Stimulated activated naive CD8-positive, alpha-beta T cell treated with anti-CD3 and anti-CD28 coated beads, Interleukin-15, Interleukin-2, amounts not matched to agents 100 U/mL and 50 U/mL, for 24 hours (primary cell): ENCODE results near the gene ZSWIM5.
"Not testable (repeated sequence)": the region's sequence is repeated elsewhere in the genome, so short reads cannot be mapped to it uniquely, and the experiment has no call there.

Source experiments
- ATAC-seq: fragments of 150-1000 bp; cut with Tn5 transposase; one replicate; pipeline ENCODE4 v1.10.0; 2021
- DNase-seq: peaks from one replicate; pipeline ENCODE4 v3.0.0; 2021

The ZSWIM5 gene

DNA sequence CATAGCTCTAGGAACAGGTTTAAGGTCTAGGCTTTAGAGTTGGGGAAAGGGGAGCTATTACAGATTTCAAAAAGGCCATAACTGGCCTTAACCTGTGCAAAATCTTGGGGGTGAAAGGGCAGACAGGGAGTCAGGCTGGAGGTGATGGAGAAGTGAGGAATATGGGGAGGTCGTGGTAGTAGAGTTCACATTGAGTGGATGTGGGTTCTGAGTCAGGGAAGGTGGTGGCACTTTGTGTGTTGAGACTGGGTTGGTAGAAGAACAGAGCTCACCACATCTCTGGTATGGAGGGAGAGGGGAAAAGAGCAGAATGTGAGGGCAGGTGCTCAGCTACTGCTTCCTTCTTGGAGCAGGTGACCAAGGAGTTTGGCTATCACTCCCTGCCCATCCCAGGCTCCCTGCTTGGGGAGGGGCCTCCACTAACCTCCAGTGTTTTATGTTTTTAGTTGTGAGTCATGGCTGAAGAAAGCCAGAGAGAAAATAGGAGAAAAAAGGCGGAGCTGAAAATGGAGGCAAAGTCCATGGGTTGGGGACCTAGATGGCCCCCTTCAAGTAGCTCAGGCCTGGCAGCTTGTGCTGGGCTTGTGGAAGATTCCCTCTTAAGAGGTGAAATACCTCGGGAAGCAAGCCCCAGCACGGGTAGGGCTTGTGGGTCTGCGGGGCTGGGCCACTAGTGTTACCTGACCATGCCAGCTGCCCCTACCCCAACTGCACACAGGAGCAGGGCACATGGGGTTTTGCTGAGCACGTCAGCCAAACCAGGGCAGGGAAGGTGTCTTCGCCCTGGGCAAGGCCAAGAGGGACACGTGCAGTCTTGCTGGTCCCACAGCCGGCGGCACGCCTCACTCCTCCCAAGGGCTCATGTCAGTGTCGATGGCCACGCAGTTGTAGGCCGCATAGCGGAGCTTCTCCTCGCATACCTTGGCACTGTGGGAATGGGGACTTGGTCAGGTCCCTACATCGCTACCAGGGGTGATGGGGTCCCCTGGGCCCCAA, 203.5 kb downstream of the ZSWIM5 start:
- no peak for DNase-seq
- ATAC-seq = no peak

DNA sequence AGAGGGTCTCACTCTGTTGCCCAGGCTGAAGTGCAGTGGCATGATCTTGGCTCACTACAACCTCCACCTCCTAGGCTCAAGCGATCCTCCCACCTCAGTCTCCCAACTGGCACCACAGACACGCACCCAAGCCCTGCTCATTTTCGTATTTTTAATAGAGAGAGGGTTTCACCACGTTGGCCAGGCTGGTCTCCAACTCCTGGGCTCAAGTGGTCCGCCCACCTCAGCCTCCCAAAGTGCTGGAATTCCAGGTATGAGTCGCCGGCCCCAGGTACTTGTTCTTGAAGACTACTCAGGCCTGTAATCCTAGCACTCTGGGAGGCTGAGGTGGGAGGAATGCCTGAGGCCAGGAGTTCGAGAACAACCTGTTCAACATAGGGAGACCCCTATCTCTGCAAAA, 204.8 kb downstream of the ZSWIM5 start:
- not testable (repeated sequence) for ATAC-seq, DNase-seq

DNA sequence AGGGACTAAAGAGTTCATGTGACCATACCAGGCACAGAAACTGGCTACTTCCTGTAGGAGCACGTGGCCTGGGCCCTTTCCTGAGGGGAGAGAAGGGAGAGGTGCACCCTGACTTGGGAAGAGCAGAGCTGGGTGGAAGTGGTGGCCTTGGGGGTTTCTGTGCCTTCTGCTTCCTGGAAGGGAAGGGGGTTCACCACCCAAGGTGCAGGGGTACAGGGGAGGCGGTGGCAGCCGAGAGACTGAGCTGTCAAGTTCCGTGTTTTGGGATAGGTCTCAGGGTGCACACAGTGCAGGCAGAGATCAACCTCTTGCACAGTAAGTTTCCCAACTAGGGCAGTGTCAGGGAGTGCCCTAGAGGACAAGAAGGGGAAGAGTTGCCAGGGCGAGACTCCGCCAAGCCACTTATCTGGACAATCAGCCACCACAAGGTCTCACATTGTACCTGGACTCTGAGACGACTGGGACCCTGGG, 205.4 kb downstream of the ZSWIM5 start:
- no peak for ATAC-seq
- DNase-seq = no peak

DNA sequence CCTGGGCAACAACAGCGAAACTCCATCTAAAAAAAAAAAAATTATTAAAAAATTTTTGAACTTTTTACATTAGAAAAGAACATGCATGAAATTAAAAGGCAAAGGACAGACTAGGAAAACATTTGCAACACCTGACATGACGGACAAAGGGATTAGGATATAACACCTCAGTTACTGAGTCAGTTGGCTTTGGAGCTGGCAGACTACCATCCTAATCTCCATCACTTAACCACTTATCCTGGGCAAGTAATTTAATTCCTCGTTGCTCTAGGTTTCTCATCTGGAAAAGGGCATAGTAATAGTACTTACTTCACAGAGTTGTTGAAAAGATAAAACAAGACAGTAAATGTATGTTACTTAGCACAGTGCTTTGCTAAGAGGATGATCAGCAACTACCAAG, 207.2 kb downstream of the ZSWIM5 start:
- no peak for DNase-seq
- ATAC-seq = no peak

DNA sequence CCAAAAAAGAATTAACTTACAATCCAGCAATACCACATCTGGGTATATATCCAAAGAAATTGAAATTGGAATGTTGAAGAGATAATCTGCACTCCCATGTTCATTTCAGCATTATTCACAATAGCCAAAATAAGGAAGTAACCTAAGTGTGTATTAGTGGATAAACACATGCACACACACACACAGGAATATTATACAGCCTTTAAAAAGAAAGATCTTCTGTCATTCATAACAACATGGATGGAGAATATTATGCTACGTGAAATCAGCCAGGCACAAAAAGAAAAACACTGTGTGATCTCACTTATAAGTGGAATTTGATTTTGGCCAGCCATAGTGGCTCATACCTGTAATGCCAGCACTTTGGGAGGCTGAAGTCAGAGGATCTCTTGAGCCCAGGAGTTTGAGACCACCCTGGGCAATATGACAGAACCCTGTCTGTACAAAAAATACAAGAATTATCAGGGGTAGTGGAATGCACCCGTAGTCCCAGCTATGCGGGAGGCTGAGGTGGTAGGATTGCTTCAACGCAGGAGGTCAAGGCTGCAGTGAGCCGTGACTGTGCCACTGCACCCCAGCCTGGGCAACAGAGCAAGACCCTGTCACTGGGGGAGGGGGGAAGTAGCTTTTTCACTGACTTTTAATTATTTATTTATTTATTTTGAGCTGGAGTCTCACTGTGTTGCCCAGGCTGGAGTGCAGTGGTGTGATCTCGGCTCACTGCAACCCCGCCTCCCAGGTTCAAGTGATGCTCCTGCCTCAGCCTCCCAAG, 210.8 kb downstream of the ZSWIM5 start:
- DNase-seq (no peak), ATAC-seq (no peak)

DNA sequence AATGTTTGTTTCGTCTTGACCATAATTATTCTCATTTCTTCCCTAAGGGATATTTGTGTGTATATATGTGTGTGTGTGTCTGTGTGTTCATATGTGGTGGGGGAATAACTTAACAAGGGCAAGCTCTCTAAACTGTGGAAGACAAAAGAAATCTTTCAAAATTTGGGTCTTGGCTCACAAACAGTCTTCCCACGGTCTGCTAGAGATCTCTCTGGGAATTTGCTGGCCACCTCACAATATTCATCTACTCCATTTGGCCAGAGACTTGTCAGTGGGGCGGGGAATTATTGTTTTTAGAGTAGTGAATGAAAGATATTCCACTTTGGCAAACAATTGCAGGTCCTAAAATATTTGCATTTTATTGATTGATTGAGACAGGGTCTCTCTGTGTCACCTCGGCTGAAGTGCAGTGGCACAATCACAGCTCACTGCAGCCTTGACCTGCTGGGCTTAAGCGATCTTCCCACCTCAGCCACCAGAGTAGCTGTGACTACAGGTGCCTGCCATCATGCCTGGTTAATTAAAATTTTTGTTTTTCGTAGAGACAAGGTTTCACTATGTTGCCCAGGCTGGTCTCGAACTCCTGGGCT, 212.0 kb downstream of the ZSWIM5 start:
- ATAC-seq = no peak
- no peak for DNase-seq

DNA sequence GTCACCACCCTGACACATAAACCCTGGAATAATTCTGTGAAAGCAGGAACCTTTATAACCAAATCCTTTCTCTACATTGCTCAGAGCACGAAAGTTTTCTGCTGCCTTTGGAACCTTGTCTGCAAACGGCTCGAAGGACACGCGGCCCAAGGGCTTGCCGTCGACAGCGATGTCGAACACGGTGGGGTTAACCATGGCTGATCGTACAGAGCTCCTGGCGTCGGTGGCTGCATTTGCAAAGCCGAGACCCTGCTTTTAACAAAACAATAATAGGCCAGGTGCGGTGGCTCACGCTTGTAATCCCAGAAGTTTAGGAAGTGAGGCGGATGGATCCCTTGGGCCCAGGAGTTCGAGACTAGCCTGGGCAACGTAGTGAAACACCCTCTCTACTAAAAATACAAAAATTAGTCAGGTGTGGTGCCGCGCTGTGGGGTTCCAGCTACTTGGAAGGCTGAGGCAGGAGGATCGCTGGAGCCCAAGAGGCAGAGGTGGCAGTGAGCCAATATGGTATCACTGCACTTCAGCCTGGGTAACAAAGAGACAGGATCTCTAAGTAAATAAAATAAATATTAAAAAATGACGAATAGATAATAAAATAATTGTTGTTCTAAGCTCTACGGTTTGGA, 217.8 kb downstream of the ZSWIM5 start:
- ATAC-seq (no peak), DNase-seq (no peak)

DNA sequence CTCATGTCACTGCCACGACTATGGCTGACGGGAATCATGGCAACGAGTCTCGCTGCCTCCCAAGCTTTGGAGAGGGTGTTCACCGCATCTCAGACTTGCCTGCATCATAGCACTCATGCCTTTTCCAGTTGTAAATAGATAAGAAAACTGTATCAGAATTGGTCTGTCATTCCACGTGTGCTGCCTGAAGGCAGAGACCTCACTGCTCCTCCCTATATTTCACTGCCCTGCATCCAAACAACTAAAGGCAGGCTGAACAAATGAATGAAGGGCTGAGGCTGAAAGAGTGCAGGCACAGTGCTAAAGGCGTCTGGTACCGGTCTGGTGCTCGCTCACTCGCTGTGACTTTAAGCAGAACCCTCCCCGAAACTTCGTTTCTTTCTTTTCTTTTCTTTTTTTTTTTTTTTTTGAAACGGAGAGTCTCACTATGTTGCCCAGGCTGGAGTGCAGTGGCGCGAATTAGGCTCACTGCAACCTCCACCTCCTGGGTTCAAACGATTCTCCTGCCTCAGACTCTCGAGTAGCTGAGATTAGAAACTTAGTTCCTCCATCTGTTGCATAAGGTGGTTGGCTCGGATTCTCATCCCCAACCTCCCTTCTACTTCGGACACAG, 220.6 kb downstream of the ZSWIM5 start:
- no peak for ATAC-seq

DNA sequence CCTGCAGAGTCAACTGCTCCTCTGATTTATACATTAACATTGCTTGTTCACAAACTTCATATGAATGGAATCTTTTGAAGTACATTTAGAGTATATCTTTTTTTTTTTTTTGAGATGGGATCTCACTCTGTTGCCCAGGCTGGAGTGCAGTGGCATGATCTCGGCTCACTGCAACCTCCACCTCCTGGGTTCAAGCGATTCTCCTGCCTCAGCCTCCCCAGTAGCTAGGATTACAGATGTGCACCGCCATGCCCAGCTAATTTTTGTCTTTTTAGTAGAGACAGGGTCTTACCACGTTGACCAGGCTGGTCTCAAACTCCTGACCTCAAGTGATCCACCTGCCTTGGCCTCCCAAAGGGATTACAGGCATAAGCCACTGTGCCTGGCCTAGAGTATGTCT, 229.0 kb downstream of the ZSWIM5 start:
- DNase-seq, ATAC-seq: not testable (repeated sequence)

More for the DNA sequence above, 220.6 kb downstream of the ZSWIM5 start:
- no peak for DNase-seq

DNA sequence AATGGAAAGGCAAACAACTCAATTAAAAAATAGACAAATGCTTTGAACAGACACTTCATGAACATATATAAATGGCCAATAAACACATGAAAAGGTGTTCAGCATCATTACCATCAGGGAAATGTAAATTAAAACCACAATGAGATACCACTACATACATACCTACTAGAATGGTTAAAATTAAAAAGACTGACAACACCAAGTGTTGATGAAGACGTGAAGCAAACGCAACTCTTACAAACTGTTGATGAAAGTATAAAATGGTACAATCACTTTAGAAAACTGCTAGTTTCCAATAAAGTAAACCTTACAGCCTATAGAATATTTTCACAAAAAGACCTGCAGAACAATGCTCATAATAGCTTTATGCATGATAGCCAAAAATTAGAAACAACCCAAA, 230.2 kb downstream of the ZSWIM5 start:
- DNase-seq (no peak), ATAC-seq (no peak)

DNA sequence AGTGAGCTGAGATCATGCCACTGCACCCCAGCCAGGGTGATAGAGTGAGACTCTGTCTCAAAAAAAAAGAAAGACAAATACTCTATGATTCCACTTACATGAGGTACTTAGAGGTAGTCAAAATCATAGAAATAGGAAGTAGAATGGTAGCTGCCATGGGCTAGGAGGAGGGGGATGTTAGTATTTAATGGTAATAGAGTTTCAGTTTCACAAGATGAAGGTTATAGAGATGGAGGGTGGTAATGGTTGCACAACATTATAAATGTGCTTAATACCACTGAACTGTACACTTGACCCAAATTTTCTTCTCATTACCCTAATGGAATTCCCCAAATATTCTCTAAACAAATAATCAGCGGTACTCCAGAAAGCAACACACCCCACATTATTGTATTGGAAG, 232.8 kb downstream of the ZSWIM5 start:
- ATAC-seq (no peak), DNase-seq (no peak)

DNA sequence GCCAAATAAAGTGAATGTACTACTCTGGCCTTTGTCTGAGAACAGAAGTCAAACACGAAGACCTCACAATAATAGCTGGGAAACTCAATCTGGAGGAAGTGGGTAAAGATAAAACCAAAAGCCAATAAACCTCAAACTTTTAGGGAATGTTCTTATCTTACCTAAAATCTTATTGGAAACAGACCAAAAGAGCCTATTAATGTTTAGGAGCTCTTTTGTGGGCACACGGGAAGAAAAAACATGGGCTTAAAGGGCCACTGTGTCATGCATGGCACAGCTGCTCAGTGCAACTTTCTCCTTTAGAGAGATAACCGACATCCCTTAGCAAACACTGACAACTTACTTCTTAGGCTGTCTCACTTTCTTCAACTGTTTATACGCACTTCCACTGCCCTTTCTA, 236.1 kb downstream of the ZSWIM5 start:
- DNase-seq = no peak
- no peak for ATAC-seq
